Esophagus (tissue), 2 donors: Measurements from ENCODE around the gene MYO19. TPM values are rescaled to one million over a fixed set of nuclear protein-coding genes. Genes with fewer than 3 reads are reported as not detected.

Source experiments
- H3K27ac ChIP-seq, 2 donors: one replicate each; pipeline ENCODE4 v1.5.1; 2013; ENCODE audit warnings: low read depth in 2 of 2, mild to moderate bottlenecking in 2 of 2, inconsistent platforms in 1 of 2, low read length in 1 of 2, moderate library complexity in 1 of 2
- H3K27me3 ChIP-seq, 2 donors: one replicate each; pipeline ENCODE4 v1.6.1; 2013; ENCODE audit warnings: low read length in 2 of 2, control low read depth in 1 of 2, mild to moderate bottlenecking in 1 of 2; ENCODE audit not compliant: insufficient read depth in 2 of 2, control insufficient read depth in 1 of 2
- H3K36me3 ChIP-seq, 2 donors: one replicate each; pipeline ENCODE4 v1.6.1; 2013; ENCODE audit warnings: low read length in 1 of 2; ENCODE audit not compliant: control insufficient read depth in 2 of 2, insufficient read depth in 2 of 2
- H3K4me1 ChIP-seq, 2 donors: one replicate each; pipeline ENCODE4 v1.6.1; 2013; ENCODE audit warnings: low read length in 1 of 2; ENCODE audit not compliant: control insufficient read depth in 2 of 2, insufficient read depth in 2 of 2
- H3K4me3 ChIP-seq, 2 donors: one replicate each; pipeline ENCODE4 v1.5.1; 2013; ENCODE audit warnings: low read length in 2 of 2, mild to moderate bottlenecking in 2 of 2, low read depth in 1 of 2, moderate library complexity in 1 of 2
- H3K9me3 ChIP-seq, 2 donors: one replicate each; pipeline ENCODE4 v1.6.1; 2013; ENCODE audit warnings: mild to moderate bottlenecking in 2 of 2, low read depth in 1 of 2, low read length in 1 of 2, moderate library complexity in 1 of 2; ENCODE audit not compliant: control insufficient read depth in 2 of 2, insufficient read depth in 1 of 2
- WGBS, 2 donors: extraction: QIAGEN DNeasy Blood & Tissue Kit; methylation state at CpG; one replicate each; pipeline ENCODE4 v1.1.7; 2013; 5-methylcytosine and 5-hydroxymethylcytosine counted together
- polyA plus RNA-seq, 2 donors: library from polyadenylated mRNA; stranded (reverse); fragments of 200-250 nt; gene quantifications; one replicate each; pipeline ENCODE4 v1.2.3, GENCODE V29; 2013
- donor health status: healthy with polysubstance abuse.
- donor health status: Bipolar disorder and iron deficiency.

The MYO19 gene
- 10 to 100 TPM; 46.9 to 64.6 TPM for polyA plus RNA-seq

- Histone ChIP-seq H3K4me3 (peak within 1 kb of the TSS; percentile 73 to 98), H3K36me3 (peaks cover 3 to 15% of the 10 kb centered on the region in 2 donors)
Measured at GRCh38 chr17:36534840-36535668, at the start of gene MYO19, which contains the start of gene PIGW. MYO19 (minus strand) TSS chr17:36534868; CDS start chr17:36532538, 2,330 bp downstream. PIGW (plus strand) TSS chr17:36534987; CDS start chr17:36537102, 2,115 bp downstream.

GRCh38 chr17:36583787-36584186, 49.1 kb upstream of the MYO19 start:
- peaks cover 12 to 19% of the 10 kb centered on the region in 2 donors for H3K36me3 ChIP-seq
- H3K9me3 ChIP-seq: no peaks in the 10 kb centered on the region
- WGBS, 2 donors: 59 to 76% methylated on average over 1 of the region's 1 CpG
- no peaks in the 10 kb centered on the region for H3K4me1 ChIP-seq
- H3K27me3 ChIP-seq: no peaks in the 10 kb centered on the region
- H3K4me3 ChIP-seq: no peak overlapping the region
- no peak overlapping the region for H3K27ac ChIP-seq

More at GRCh38 chr17:36534840-36535668, at the start of gene MYO19, which contains the start of gene PIGW:
- 0% methylated on average over 83 of the region's 83 CpGs for WGBS, 2 donors
- Histone ChIP-seq H3K9me3 (no peaks in the 10 kb centered on the region), H3K27ac (peak within 1 kb of the TSS; percentile 94 to 99), H3K27me3 (no peaks in the 10 kb centered on the region), H3K4me1 (peaks cover 0 to 4% of the 10 kb centered on the region in 2 donors)

GRCh38 chr17:36578671-36579070, 44.0 kb upstream of the MYO19 start:
- Histone ChIP-seq H3K27ac (no peak overlapping the region), H3K9me3 (no peaks in the 10 kb centered on the region), H3K4me1 (no peaks in the 10 kb centered on the region), H3K36me3 (peaks cover 5 to 14% of the 10 kb centered on the region in 2 donors), H3K4me3 (no peak overlapping the region), H3K27me3 (no peaks in the 10 kb centered on the region)
- WGBS, 2 donors: 72 to 81% methylated on average over 2 of the region's 2 CpGs

GRCh38 chr17:36576793-36577192, 42.1 kb upstream of the MYO19 start:
- Histone ChIP-seq H3K27me3 (no peaks in the 10 kb centered on the region), H3K4me1 (no peaks in the 10 kb centered on the region), H3K9me3 (no peaks in the 10 kb centered on the region), H3K36me3 (peaks cover 5 to 15% of the 10 kb centered on the region in 2 donors), H3K4me3 (no peak overlapping the region), H3K27ac (no peak overlapping the region)
- WGBS, 2 donors: 57 to 71% methylated on average over 2 of the region's 2 CpGs

- H3K27me3 ChIP-seq: no peaks in the 10 kb centered on the region
- 95 to 98% methylated on average over 12 of the region's 12 CpGs for WGBS, 2 donors
- peaks cover 5 to 14% of the 10 kb centered on the region in 2 donors for H3K36me3 ChIP-seq
- no peak overlapping the region for H3K4me3 ChIP-seq
- no peaks in the 10 kb centered on the region for H3K9me3 ChIP-seq
- H3K4me1 ChIP-seq: no peaks in the 10 kb centered on the region
- no peak overlapping the region for H3K27ac ChIP-seq
Measured at GRCh38 chr17:36575028-36575427, 40.4 kb upstream of the MYO19 start.

- H3K4me1 ChIP-seq: no peaks in the 10 kb centered on the region
- WGBS, 2 donors: 93 to 94% methylated on average over 4 of the region's 4 CpGs
- H3K36me3 ChIP-seq: peaks cover 0 to 15% of the 10 kb centered on the region in 2 donors
- no peak overlapping the region for H3K4me3 ChIP-seq
- no peak overlapping the region for H3K27ac ChIP-seq
- H3K27me3 ChIP-seq: no peaks in the 10 kb centered on the region
- no peaks in the 10 kb centered on the region for H3K9me3 ChIP-seq
Measured at GRCh38 chr17:36566081-36566480, 31.4 kb upstream of the MYO19 start.

GRCh38 chr17:36553459-36553858, 18.8 kb upstream of the MYO19 start:
- Histone ChIP-seq H3K9me3 (no peaks in the 10 kb centered on the region), H3K4me3 (no peak overlapping the region), H3K27ac (no peak overlapping the region), H3K4me1 (no peaks in the 10 kb centered on the region), H3K36me3 (peaks cover 10 to 16% of the 10 kb centered on the region in 2 donors), H3K27me3 (no peaks in the 10 kb centered on the region)
- 86% methylated on average over 3 of the region's 3 CpGs for WGBS, 2 donors

GRCh38 chr17:36550491-36551417, 16.1 kb upstream of the MYO19 start:
- H3K27ac ChIP-seq: no peak overlapping the region
- WGBS, 2 donors: 77 to 84% methylated on average over 8 of the region's 8 CpGs
- H3K9me3 ChIP-seq: no peaks in the 10 kb centered on the region
- H3K27me3 ChIP-seq: no peaks in the 10 kb centered on the region
- H3K4me3 ChIP-seq: no peak overlapping the region
- no peaks in the 10 kb centered on the region for H3K4me1 ChIP-seq
- peaks cover 0 to 3% of the 10 kb centered on the region in 2 donors for H3K36me3 ChIP-seq

- Histone ChIP-seq H3K9me3 (no peaks in the 10 kb centered on the region), H3K27me3 (no peaks in the 10 kb centered on the region), H3K27ac (no peak overlapping the region), H3K36me3 (no peaks in the 10 kb centered on the region), H3K4me3 (no peak overlapping the region), H3K4me1 (no peaks in the 10 kb centered on the region)
Measured at GRCh38 chr17:36547776-36548175, 13.1 kb upstream of the MYO19 start.
